GM12864 (cell line): Measurements from ENCODE around the gene WNT5A.

Experiments
- DNase-seq: peaks from one replicate; pipeline ENCODE4 v3.0.0-alpha.2; 2011; ENCODE audit warnings: low read depth
- H3K4me3 ChIP-seq: 2 replicates; pipeline ENCODE4 v1.5.1; 2011; ENCODE audit warnings: mild to moderate bottlenecking, low read depth, low read length, control low read depth
- CTCF ChIP-seq: IDR thresholded peaks from 2 replicates; pipeline ENCODE4 v1.5.1; 2011; ENCODE audit warnings: low read depth, mild to moderate bottlenecking, moderate library complexity, low read length, control low read depth, inconsistent platforms; ENCODE audit errors: missing control alignments

WNT5A gene

DNA sequence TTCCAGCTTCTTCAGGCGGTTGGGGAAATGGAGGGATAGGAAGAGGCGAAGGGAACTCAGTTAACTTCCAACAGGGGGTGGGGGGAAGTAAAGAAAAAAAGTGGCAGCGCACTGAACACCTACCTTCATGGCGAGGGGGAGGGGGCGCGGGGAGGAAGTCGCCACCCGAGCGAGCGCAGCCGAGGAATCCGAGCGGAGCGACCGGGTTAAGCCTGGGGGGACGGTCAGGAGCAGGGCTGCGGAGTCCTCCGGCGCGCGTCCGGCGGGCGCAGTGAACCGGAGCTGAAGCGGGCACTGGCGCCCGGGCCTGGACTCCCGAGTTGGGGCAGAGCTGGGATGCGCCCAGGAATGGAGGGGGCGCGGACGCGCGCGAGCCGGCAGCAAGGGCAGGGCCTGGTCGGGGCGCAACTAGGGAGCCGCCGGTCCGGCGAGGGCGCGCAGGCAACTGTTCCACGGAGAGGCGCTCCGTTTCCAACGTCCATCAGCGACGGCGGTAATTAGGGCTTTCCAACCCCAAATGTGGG, at the start of gene WNT5A:
Gene WNT5A (minus strand): TSS at position 450 of the 524 bp plus-strand sequence. CDS start 321 bp downstream, at position 129.
- peak within 1 kb of the TSS; percentile 76 for H3K4me3 ChIP-seq
- no peak for DNase-seq
- TF ChIP-seq CTCF = no peak

- DNase-seq = no peak
- no peak overlapping the region for H3K4me3 ChIP-seq
- no peak for TF ChIP-seq CTCF
These were observed 47.8 kb upstream of the WNT5A start for GRCh38 chr3:55534876-55535275.

DNA sequence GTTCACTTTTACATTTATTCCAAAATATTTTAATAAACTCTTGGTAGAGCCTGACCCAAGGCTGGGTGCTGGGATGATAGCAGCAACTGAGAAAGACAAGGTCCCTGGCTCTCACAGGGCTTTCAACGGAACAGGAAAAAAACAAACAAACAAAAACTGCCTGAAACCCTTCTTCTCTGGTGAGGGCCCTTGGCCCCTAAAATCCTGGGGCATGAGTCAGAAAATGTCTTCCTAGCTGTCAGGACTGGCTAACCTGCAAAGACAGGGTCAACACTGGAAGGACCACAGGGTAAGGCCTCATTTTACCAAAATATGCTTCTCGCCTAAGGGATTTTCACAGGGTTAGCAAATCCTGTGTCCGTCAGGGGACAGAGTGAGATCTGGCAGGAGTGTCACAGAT, 45.7 kb upstream of the WNT5A start:
- no peak for TF ChIP-seq CTCF
- DNase-seq = no peak
- no peak overlapping the region for H3K4me3 ChIP-seq

- H3K4me3 ChIP-seq = no peak overlapping the region
- DNase-seq = no peak
- no peak for TF ChIP-seq CTCF
These were observed 44.2 kb upstream of the WNT5A start for GRCh38 chr3:55531321-55531720.

GRCh38 chr3:55527361-55527760, 40.3 kb upstream of the WNT5A start:
- TF ChIP-seq CTCF = no peak
- H3K4me3 ChIP-seq = no peak overlapping the region
- DNase-seq = no peak

- no peak for TF ChIP-seq CTCF
- DNase-seq = no peak
- no peak overlapping the region for H3K4me3 ChIP-seq
These were observed 39.4 kb upstream of the WNT5A start for GRCh38 chr3:55526332-55527030.

- H3K4me3 ChIP-seq = no peak overlapping the region
- TF ChIP-seq CTCF = no peak
- DNase-seq = no peak
These were observed 38.3 kb upstream of the WNT5A start for GRCh38 chr3:55525436-55525835.
